ENCODE data around the gene TRIP6.

GRCh38 chr7:100823140-100823525 is 44.1 kb upstream of the TRIP6 start:
- TF ChIP-seq ZEB2 (tag by site-specific recombination; IDR thresholded peaks at IDR 0.05) (no peak), CTCF (tag by site-specific recombination; IDR thresholded peaks at IDR 0.05) (no peak), ZNF112 (tag by site-specific recombination; IDR thresholded peaks at IDR 0.05) (no peak), ZNF132 (tag by site-specific recombination; IDR thresholded peaks at IDR 0.05; ENCODE audit: borderline replicate concordance) (no peak), KLF16 (tag by site-specific recombination; IDR thresholded peaks at IDR 0.05) (no peak), ZNF114 (tag by site-specific recombination; IDR thresholded peaks at IDR 0.05) (no peak), ZNF335 (tag by site-specific recombination; conservative IDR thresholded peaks at IDR 0.05) (no peak), ZFP41 (tag by site-specific recombination; IDR thresholded peaks at IDR 0.05; ENCODE audit: borderline replicate concordance) (no peak), ZNF837 (tag by site-specific recombination; IDR thresholded peaks at IDR 0.05) (no peak), ZNF211 (tag by site-specific recombination; IDR thresholded peaks at IDR 0.05; ENCODE audit: low read depth) (no peak)
- TF ChIP-seq, protein P1, sequence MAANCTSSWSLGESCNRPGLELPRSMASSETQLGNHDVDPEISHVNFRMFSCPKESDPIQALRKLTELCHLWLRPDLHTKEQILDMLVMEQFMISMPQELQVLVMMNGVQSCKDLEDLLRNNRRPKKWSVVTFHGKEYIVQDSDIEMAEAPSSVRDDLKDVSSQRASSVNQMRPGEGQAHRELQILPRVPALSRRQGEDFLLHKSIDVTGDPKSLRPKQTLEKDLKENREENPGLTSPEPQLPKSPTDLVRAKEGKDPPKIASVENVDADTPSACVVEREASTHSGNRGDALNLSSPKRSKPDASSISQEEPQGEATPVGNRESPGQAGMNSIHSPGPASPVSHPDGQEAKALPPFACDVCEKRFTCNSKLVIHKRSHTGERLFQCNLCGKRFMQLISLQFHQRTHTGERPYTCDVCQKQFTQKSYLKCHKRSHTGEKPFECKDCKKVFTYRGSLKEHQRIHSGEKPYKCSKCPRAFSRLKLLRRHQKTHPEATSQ (tag by site-specific recombination; IDR thresholded peaks at IDR 0.05) = no peak
